GM19455 (cell line): ENCODE data around the gene PTPN11.
"Not testable (repeated sequence)": the region's sequence is repeated elsewhere in the genome, so short reads cannot be mapped to it uniquely, and the experiment has no call there.

Experiments used
- ATAC-seq: cut with Tn5 transposase; IDR thresholded peaks from one replicate; pipeline ENCODE4 v1.9.1; 2021; ENCODE audit not compliant: unreplicated experiment

Gene PTPN11

DNA sequence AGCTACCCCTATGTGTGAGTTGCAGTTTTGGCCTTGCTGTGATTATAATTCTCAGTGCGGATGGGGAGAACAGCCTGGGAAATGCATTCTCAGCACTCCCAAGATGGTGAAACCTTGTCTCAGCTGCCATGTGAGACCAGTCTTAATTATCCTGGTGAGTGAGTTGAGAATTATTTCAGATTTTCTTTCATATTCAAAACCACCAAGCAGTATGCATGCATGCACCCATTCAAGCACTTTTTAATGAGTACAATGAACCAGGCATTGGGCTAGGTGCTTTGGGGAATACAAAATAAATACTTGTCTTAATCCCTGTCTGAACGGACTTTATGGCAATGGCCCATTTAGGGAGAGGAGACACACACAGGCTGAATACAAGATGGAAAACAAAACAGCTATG lies 94.7 kb downstream of the PTPN11 start:
- no peak for ATAC-seq

- no peak for ATAC-seq
Measured at GRCh38 chr12:112514456-112514855, 95.7 kb downstream of the PTPN11 start.

- ATAC-seq = no peak
Measured at GRCh38 chr12:112514926-112515642, 96.3 kb downstream of the PTPN11 start.

DNA sequence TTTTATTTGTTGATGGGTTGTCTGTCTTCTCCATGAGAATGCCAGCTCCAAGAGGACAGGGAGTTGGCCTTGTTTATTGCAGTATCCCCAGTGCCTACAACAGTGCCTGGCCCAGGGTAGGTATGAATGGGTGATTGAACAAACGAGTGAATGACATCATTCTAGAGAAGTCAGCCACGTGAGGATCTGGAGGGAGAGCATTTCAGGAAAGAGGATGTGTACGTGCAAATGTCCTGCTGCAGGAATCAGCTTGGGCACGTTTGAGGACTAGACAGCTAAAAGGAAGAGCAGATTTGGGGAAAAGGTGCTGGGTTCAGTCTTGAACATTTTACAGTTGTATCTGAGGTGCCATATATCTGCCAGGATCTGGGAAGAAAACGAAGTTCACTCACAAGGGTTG lies 97.1 kb downstream of the PTPN11 start:
- no peak for ATAC-seq

- no peak for ATAC-seq
Measured at GRCh38 chr12:112517730-112518364, 99.1 kb downstream of the PTPN11 start.

DNA sequence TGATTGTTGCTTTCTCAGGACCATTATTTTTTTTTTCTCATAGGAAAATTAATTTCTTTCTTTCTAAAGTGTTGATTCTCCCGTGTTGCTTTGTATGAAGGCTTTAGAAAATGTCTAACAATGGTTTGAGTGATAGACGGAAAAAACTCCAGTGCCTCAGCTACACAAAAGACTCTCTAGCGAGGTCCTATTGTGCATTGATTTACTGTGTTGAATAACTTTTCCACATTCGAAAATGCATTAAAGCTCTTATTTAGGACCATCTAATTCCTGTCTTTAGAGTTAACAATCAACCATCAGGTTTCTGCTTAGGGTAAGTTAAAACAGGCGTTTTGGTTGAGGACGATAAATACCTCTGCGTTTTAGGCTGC lies 99.6 kb downstream of the PTPN11 start:
- ATAC-seq = no peak

- not testable (repeated sequence) for ATAC-seq
Measured at GRCh38 chr12:112519841-112520340, 101.1 kb downstream of the PTPN11 start.

- no peak for ATAC-seq
Measured at GRCh38 chr12:112523856-112524255, 105.1 kb downstream of the PTPN11 start.

- no peak for ATAC-seq
Measured at GRCh38 chr12:112524269-112524668, 105.5 kb downstream of the PTPN11 start.

DNA sequence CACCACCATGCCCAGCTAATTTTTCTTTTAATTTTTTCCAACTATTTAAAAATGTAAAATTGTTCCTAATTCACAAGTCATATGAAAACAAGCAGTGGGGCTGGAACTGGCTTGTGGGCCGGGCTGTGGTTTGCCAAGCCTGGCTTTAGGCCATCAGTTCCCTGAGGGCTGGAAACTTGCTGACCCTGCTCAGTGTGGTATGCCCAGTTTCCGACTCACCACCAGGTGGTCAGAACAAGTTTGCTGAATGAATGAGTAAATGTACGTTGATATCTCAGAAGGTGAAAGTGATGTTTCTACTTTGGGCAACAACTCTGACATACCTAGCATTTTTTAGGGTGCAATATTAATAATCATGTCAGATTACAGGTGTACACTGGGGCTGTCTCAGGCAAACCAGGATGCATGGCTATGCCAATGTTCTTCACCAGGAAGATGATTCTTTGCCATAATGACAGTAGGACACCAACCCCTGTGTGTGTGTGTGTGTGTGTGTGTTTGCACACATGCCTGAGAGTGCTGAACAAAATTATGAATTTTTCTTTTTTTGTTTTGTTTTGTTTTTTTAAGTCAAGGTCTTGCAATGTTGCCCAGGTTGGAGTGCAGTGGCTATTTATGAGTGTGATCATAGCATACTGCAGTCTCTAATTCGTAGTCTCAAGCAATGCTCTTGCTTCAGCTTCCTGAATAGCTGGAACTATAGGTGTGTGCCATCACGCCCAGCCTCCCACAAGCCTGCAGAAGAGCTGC lies 106.1 kb downstream of the PTPN11 start:
- ATAC-seq = no peak

GRCh38 chr12:112525426-112525809 lies 106.7 kb downstream of the PTPN11 start:
- ATAC-seq = no peak

- ATAC-seq = no peak
Measured at GRCh38 chr12:112527082-112527481, 108.3 kb downstream of the PTPN11 start.

GRCh38 chr12:112527501-112527900 lies 108.8 kb downstream of the PTPN11 start:
- ATAC-seq = no peak

- no peak for ATAC-seq
Measured at GRCh38 chr12:112528521-112528920, 109.8 kb downstream of the PTPN11 start.

DNA sequence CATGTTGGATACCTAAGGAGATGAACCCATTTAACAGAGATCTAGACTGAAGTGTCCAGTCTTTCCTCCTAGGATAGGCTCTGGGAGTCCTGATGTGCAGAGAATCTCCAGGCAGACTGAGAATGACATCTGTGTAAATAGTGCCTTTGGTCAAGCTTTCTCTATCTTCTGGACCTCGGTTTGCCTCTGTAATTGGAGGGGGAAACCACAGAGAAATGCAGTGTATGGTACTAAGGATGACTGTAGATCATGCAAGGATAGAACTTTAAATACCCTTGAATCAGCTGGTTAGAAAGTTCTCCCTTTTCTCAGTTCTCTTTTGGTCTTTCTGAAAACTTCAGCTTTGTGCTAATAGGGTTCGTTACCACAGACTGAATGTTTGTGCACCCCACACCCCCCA lies 112.2 kb downstream of the PTPN11 start:
- no peak for ATAC-seq

DNA sequence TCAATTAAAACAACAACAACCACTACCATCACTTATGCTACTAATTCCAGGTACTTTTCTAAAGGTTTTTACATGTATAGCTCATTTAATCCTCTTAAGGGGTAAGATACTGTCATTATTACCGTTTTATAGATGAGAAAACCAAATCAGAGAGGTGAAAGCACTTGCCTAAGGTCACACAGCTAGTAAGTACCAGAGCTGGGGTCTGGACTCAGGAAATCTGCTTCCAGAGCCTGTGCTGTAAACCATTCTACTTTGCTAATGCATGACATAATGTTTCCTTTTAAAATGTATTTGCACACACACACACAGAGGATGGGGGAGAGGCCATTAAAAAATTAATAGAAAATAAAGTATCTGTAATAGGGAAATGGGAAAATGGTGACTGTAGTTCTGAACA lies 113.4 kb downstream of the PTPN11 start:
- no peak for ATAC-seq

- ATAC-seq = no peak
Measured at GRCh38 chr12:112533528-112533927, 114.8 kb downstream of the PTPN11 start.

DNA sequence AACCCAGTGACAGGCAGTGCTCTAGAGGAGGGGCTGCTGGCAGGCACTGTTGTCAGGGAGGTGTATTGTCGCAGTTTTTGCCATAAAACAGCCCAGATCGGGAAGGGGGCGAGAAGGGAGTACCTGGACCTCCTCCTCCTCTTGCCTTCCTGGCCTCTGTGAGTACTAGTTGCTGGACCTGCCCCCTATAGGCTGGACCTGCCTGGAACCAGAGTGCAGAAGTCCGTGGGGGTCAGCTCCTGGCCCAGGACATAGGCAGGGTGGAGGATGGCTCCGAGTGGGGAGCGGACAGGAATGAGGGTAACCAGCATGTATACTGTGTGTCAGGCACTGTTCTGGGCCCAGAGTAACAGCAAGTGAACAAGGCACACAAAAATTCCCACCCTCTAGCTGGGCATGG lies 116.3 kb downstream of the PTPN11 start:
- no peak for ATAC-seq

DNA sequence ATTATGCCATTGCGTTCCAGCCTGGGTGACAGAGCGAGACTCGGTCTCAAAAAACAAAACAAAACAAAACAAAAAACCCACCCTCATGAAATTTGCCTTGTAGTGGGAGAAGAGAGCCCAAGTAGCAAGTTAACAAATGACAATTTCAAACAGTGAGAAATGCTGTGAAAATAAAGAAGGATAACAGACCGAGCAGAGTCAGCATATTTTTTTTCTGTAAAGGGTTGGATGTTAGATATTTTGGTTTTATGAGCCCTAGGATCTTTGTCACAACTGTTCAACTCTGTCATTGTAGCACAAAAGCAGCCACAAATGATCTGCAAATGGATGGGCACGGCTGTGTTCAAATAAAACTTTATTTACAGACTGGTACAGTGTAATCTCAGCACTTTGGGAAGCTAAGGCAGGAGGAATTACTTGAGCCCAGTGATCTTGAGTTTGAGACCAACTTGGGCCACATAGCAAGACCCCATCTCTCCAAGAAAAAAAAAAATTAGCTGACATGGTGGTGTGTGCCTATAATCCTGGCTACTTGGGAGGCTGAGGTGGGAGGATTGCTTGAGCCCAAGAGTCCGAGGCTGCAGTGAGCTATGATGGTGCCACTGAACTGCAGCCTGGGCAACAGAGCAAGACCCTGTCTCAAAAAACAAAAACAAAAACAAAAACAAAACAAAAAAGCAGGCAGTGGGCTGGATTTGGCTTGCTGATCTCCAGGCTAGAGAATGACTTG lies 117.1 kb downstream of the PTPN11 start:
- ATAC-seq = no peak

GRCh38 chr12:112536367-112536730 lies 117.6 kb downstream of the PTPN11 start:
- no peak for ATAC-seq

DNA sequence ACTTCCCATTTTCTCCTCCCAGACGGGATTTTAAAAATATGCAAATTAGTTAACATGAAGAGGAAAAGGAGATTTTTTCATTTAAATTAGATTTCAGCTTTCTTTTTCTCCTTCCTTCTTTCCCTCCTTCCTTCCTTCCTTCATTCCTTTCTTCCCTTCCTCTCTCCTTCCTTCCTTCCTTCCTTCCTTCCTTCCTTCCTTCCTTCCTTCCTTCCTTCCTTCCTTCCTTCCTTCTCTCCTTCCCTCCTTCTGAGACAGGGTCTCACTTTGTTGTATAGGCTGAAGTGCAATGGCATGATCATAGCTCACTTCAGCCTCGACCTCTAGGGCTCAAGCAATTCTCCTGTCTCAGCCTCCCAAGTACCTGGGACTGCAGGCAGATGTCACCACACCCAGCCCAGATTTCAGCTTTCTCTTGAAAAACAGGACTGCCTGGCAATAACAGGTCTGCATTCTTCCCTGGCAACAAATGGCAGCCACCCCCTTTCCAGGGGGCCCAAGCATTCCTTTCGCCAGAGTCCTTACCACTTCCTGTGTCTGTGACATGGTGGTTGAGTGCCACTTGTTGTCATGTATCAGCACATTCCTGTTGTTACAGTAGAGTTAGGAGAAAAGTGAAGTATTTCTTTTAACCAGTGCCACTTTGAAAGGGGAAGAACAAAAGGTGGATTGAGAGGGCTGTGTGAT lies 119.1 kb downstream of the PTPN11 start:
- no peak for ATAC-seq
